NT2/D1 (cell line): ENCODE data around the gene ZNF787.

ENCODE experiments used
- DNase-seq: peaks from one replicate; pipeline ENCODE4 v3.0.0-alpha.2; 2011; ENCODE audit warnings: low read depth, low spot score
- H3K27me3 ChIP-seq: 2 replicates; pipeline ENCODE4 v1.6.0; 2011; ENCODE audit warnings: mild to moderate bottlenecking; ENCODE audit not compliant: insufficient read length, insufficient read depth
- H3K36me3 ChIP-seq: 2 replicates; pipeline ENCODE4 v1.6.1; 2011; ENCODE audit warnings: mild to moderate bottlenecking, low read length, mixed read lengths; ENCODE audit not compliant: insufficient read depth, insufficient read length
- H3K4me1 ChIP-seq: 2 replicates; pipeline ENCODE4 v1.5.1; 2011; ENCODE audit not compliant: insufficient read depth, insufficient read length
- H3K4me3 ChIP-seq: 2 replicates; pipeline ENCODE4 v1.5.1; 2011; ENCODE audit warnings: low read depth; ENCODE audit not compliant: insufficient read length
- H3K9ac ChIP-seq: 2 replicates; pipeline ENCODE4 v1.6.0; 2011; ENCODE audit warnings: low read depth; ENCODE audit not compliant: insufficient read length
- H3K9me3 ChIP-seq: 2 replicates; pipeline ENCODE4 v1.5.1; 2011; ENCODE audit warnings: mild to moderate bottlenecking, low read length; ENCODE audit not compliant: insufficient read depth
- SUZ12 ChIP-seq: IDR thresholded peaks from 2 replicates; pipeline ENCODE4 v1.6.1; 2011; ENCODE audit not compliant: insufficient read length, insufficient read depth; ENCODE audit errors: extremely low read depth
- YY1 ChIP-seq: IDR thresholded peaks from 2 replicates; pipeline ENCODE4 v1.6.1; 2011; ENCODE audit not compliant: insufficient read length, insufficient read depth
- ZNF274 ChIP-seq: IDR thresholded peaks from 2 replicates; pipeline ENCODE4 v1.6.1; 2011; ENCODE audit warnings: mild to moderate bottlenecking, low read depth, low read length

Gene ZNF787

GRCh38 chr19:56118666-56119581, 2.2 kb downstream of the ZNF787 start:
- no peak for DNase-seq
- no peak for TF ChIP-seq SUZ12
- no peak for TF ChIP-seq ZNF274
- no peak for TF ChIP-seq YY1
- Histone ChIP-seq H3K4me3 (no peak overlapping the region), H3K9me3 (no peaks in the 10 kb centered on the region), H3K4me1 (peaks cover 22% of the 10 kb centered on the region), H3K27me3 (no peaks in the 10 kb centered on the region), H3K9ac (peak overlapping the region; percentile 83), H3K36me3 (peaks cover 48% of the 10 kb centered on the region)

GRCh38 chr19:56117889-56118288, 3.2 kb downstream of the ZNF787 start:
- Histone ChIP-seq H3K4me3 (no peak overlapping the region), H3K4me1 (peaks cover 22% of the 10 kb centered on the region), H3K27me3 (no peaks in the 10 kb centered on the region), H3K9me3 (no peaks in the 10 kb centered on the region), H3K9ac (no peak overlapping the region), H3K36me3 (peaks cover 50% of the 10 kb centered on the region)
- TF ChIP-seq SUZ12 (no peak), ZNF274 (no peak), YY1 (no peak)
- no peak for DNase-seq

- H3K9ac ChIP-seq, result no peak overlapping the region
- H3K4me1 ChIP-seq, result peaks cover 22% of the 10 kb centered on the region
These were observed 3.7 kb downstream of the ZNF787 start for GRCh38 chr19:56117376-56117884.

GRCh38 chr19:56116606-56117005, 4.5 kb downstream of the ZNF787 start:
- Histone ChIP-seq H3K9me3 (no peaks in the 10 kb centered on the region), H3K4me3 (no peak overlapping the region), H3K27me3 (no peaks in the 10 kb centered on the region), H3K4me1 (peaks cover 23% of the 10 kb centered on the region), H3K9ac (no peak overlapping the region), H3K36me3 (peaks cover 54% of the 10 kb centered on the region)
- DNase-seq, result no peak
- TF ChIP-seq ZNF274, result no peak
- TF ChIP-seq YY1, result no peak
- no peak for TF ChIP-seq SUZ12

More at GRCh38 chr19:56117376-56117884, 3.7 kb downstream of the ZNF787 start:
- Histone ChIP-seq H3K36me3 (peaks cover 50% of the 10 kb centered on the region), H3K27me3 (no peaks in the 10 kb centered on the region), H3K9me3 (no peaks in the 10 kb centered on the region), H3K4me3 (no peak overlapping the region)
- no peak for DNase-seq
- TF ChIP-seq YY1, result no peak
- TF ChIP-seq SUZ12, result no peak
- no peak for TF ChIP-seq ZNF274

GRCh38 chr19:56115490-56115889, 5.6 kb downstream of the ZNF787 start:
- Histone ChIP-seq H3K4me1 (peaks cover 25% of the 10 kb centered on the region), H3K4me3 (no peak overlapping the region), H3K9me3 (no peaks in the 10 kb centered on the region), H3K27me3 (no peaks in the 10 kb centered on the region), H3K9ac (no peak overlapping the region), H3K36me3 (peaks cover 55% of the 10 kb centered on the region)
- TF ChIP-seq YY1 (no peak), ZNF274 (no peak), SUZ12 (no peak)
- no peak for DNase-seq

- no peak overlapping the region for H3K9ac ChIP-seq
- no peaks in the 10 kb centered on the region for H3K27me3 ChIP-seq
- H3K4me3 ChIP-seq, result no peak overlapping the region
- no peak for DNase-seq
- H3K36me3 ChIP-seq, result peaks cover 52% of the 10 kb centered on the region
- TF ChIP-seq YY1 (no peak), ZNF274 (no peak), SUZ12 (no peak)
- no peaks in the 10 kb centered on the region for H3K9me3 ChIP-seq
- H3K4me1 ChIP-seq, result peaks cover 27% of the 10 kb centered on the region
These were observed 6.4 kb downstream of the ZNF787 start for GRCh38 chr19:56114778-56115110.

GRCh38 chr19:56114051-56114777, 6.9 kb downstream of the ZNF787 start:
- peaks cover 48% of the 10 kb centered on the region for H3K36me3 ChIP-seq

More at GRCh38 chr19:56114051-56114777, 6.9 kb downstream of the ZNF787 start:
- no peak for DNase-seq
- TF ChIP-seq ZNF274 (no peak), YY1 (no peak)
- H3K27me3 ChIP-seq, result no peaks in the 10 kb centered on the region
- H3K4me3 ChIP-seq, result no peak overlapping the region
- no peak overlapping the region for H3K9ac ChIP-seq
- peaks cover 25% of the 10 kb centered on the region for H3K4me1 ChIP-seq
- H3K9me3 ChIP-seq, result no peaks in the 10 kb centered on the region
